Measurements from ENCODE around the gene TPK1. TPM values are rescaled to one million over a fixed set of nuclear protein-coding genes. Genes with fewer than 3 reads are reported as not detected.

TPK1 gene
- total RNA-seq, 1 donor from 2014 or later: 5.0 TPM

GRCh38 chr7:144674550-144674949 is 161.3 kb downstream of the TPK1 start:
- ATAC-seq: no peak
- intact Hi-C loops (cut with DNase I): no loop called here
- no peak for DNase-seq (ENCODE audit: missing footprints)

- ATAC-seq: no peak
- intact Hi-C loops (cut with DNase I): no loop called here
Observed at GRCh38 chr7:144672869-144673268, 163.0 kb downstream of the TPK1 start.

GRCh38 chr7:144671429-144671828 is 164.4 kb downstream of the TPK1 start:
- ATAC-seq: no peak
- intact Hi-C loops (cut with DNase I): no loop called here
- no peak for DNase-seq (ENCODE audit: missing footprints)

More at GRCh38 chr7:144672869-144673268, 163.0 kb downstream of the TPK1 start:
- no peak for DNase-seq (ENCODE audit: missing footprints)

DNA sequence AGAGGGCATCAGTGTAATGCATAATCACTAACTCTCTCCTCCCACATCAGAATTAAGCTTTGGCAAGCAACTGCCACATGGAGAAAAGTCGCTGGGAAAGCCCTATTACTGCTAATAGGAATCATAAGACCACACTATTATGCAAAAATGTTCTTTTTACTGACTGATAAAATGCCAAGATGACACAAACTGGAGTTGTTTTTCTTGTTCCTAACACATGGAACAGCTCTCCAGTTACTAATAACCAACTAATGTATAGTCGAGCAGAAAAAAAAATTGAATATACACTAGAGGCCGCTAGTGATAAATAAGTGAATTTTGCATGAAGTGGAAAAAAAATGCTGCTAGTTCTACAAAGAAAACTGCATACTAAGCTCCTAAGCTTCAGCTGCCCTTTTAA is 165.6 kb downstream of the TPK1 start:
- DNase-seq (ENCODE audit: missing footprints): no peak
- ATAC-seq: no peak
- intact Hi-C loops (cut with DNase I): no loop called here

GRCh38 chr7:144668503-144668902 is 167.3 kb downstream of the TPK1 start:
- ATAC-seq (no peak), DNase-seq (ENCODE audit: missing footprints) (no peak)
- intact Hi-C loops (cut with DNase I): no loop called here

GRCh38 chr7:144665689-144666381 is 170.0 kb downstream of the TPK1 start:
- intact Hi-C loops (cut with DNase I): no loop called here
- no peak for ATAC-seq
- DNase-seq (ENCODE audit: missing footprints): no peak

DNA sequence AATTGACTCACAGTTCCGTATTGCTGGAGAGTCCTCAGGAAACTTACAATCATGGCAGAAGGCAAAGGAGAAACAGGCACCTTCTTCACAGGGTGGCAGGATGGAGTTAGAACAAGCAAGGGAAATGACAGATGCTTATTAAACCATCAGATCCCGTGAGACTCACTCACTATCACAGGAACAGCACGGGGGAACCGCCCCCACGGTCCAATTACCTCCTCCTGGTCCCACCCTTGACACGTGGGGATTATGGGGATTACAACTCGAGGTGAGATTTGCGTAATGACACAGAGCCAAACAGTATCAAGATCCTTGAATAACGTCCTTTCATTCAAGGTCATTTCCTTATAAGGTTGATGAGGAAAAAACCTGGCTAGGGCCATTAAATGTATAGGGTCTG is 176.6 kb downstream of the TPK1 start:
- ATAC-seq (no peak), DNase-seq (ENCODE audit: missing footprints) (no peak)
- intact Hi-C loops (cut with DNase I): no loop called here

DNA sequence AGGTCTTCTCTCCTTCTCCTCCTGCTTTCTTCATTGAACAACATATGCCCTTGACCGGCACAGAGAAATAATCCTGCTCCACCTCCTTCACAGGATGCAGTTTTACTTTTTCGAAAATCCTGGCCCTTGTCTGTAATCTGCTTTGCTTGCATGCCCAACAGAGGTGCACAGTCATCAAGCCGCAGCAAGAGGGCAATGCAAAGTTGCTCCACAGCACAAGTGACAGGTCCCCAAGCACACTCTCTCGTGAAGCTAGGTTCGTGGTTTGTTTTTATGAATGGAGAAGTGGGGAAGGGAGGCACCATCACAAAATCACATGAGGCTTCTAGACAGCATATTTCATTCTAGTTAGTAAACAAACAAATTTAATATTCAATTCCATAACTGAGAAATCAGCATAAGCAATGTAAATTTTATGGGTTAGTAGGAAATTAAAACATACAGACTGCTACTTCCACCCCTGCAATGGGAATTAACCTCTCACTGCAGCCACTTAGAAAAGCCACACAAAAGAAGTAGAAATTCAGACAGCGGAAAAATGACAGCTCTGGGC is 178.8 kb downstream of the TPK1 start:
- no peak for DNase-seq (ENCODE audit: missing footprints)
- no peak for ATAC-seq
- intact Hi-C loops (cut with DNase I): no loop called here

DNA sequence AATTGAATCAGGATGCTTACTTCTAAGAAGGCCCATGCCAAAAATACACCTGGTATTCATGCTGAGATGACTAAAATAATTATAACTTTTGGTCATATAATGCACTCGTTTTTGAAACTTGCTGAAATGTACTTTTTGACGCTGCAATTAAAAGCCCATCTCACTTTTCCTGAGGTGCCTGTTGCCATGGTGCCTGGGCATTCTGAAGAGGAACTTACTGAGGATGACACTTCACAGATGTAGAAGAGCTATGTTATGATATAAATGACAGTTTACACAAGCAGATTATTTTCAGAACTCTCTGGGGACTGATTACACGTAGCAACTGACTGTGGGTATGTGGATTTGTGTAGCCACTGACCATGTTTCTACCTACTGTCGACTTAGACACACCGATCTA is 182.4 kb downstream of the TPK1 start:
- intact Hi-C loops (cut with DNase I): no loop called here
- ATAC-seq: no peak

DNA sequence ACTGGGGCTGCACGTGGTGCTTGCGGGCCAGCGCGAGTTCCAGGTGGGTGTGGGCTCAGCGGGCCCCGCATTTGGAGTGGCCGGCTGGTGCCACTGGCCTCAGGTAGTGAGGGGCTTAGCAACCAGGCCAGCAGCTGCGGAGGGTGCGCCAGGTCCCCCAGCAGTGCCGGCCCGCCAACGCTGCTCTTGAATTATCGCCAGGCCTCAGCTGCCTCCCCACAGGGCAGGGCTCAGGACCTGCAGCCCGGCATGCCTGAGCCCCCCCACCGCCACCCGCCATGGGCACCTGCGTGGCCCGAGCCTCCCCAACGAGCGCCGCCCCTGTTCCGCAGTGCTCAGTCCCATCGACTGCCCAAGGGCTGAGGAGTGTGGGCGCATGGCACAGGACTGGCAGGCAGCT is 185.4 kb downstream of the TPK1 start:
- intact Hi-C loops (cut with DNase I): no loop called here
- no peak for DNase-seq (ENCODE audit: missing footprints)
- no peak for ATAC-seq

More for the DNA sequence above, 182.4 kb downstream of the TPK1 start:
- DNase-seq (ENCODE audit: missing footprints): no peak

DNA sequence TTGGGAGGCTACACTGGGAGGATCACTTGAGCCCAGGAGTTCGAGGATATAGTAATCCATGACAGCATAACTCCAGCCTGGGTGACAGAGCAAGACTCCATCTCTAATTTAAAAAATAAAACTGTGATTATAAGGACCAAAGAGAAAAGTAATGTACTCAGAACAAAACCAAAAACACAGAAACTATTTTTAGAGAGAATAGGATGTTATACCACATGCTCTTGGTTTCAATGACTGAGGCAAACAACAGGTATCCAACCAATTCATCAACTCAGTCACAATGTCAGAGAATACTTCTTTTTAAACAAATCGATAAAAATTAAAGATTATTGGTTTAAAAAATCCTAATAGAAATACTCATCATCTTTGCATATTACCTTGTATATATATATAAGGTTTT is 186.7 kb downstream of the TPK1 start:
- intact Hi-C loops (cut with DNase I): no loop called here
- DNase-seq (ENCODE audit: missing footprints): no peak
- no peak for ATAC-seq

DNA sequence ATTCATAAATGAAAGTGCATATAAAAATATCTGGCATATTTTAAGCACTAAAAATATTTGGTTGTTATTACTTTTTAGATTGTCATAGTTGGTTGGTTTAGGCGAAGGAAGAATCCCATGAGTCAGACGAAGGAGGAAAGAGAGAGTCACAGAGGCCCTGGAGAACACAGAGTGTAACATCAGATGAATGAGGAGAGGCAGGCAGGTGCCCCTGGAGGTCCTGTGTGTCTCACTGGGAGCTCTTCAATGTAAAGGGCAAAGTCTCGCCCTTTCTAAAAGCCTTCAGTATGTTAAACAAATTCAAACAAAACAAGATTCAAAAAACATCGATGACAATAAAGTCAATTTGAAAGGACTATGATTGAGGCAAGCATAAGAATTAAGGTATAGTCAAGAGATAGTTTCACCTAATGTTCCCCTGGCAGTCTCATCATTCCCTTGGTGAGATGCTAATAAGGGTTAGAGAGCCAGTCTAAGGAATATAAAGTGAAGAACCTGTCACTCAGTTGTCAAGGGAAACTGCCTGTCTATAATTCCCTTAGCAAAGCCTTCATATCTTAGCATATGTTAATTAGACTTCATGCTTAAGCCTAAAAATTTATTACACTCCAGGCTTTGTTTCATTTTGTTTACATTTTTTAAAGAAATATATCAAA is 194.3 kb downstream of the TPK1 start:
- no peak for ATAC-seq
- no peak for DNase-seq (ENCODE audit: missing footprints)
- intact Hi-C loops (cut with DNase I): no loop called here

DNA sequence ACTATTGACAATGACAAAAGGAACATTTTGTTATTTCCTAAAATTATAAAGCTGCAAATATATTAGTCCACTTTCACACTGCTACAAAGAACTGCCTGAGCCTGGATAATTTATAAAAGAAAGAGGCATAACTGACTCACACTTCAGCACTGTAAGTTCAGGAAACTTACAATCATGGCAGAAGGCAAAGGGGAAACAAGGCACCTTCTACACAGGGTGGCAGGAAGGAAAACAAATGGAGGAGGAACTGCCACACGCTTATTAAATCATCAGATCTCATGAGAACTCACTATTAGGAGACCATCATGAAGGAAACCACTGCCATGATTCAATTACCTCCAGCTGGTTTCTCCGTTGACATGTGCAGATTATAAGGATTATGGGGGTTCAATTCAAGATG is 203.1 kb downstream of the TPK1 start:
- DNase-seq (ENCODE audit: missing footprints) (no peak), ATAC-seq (no peak)
- intact Hi-C loops (cut with DNase I): no loop called here

GRCh38 chr7:144629598-144629997 is 206.3 kb downstream of the TPK1 start:
- ATAC-seq (no peak), DNase-seq (ENCODE audit: missing footprints) (no peak)
- intact Hi-C loops (cut with DNase I): no loop called here

DNA sequence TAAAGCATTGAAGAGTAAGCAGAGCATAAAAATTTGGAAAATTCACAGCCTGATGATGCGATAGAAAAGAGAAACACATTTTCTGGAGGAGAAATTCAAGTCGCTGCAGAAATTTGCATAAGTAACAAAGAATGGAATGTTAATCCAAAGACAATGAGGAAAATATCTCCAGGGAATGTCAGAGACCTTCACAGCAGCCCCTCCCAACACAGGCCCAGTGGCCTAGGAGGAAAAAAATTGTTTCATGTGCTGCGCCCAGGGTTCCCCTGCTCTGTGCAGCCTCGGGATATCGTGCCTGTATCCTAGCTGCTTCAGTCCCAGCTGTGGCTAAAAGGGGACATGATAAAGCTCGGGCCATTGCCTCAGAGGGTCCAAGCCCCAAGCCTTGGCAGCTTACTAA is 206.8 kb downstream of the TPK1 start:
- DNase-seq (ENCODE audit: missing footprints) (no peak), ATAC-seq (no peak)
- intact Hi-C loops (cut with DNase I): no loop called here

DNA sequence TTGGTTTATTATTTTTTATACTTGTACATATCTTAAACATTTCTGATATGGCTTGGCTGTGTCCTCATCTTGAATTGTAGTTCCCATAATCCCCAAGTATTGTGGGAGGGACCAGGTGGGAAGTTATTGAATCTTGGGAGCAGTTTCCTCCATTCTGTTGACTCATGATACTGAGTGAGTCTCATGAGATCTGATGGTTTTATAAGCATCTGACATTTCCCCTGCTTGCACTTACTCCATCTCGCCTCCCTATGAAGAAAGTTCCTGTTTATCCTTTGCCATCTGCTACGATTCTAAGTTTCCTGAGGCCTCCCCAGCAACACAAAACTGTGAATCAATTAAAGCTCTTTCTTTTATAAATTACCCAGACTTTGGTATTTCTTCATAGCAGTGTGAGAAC is 207.7 kb downstream of the TPK1 start:
- ATAC-seq (no peak), DNase-seq (ENCODE audit: missing footprints) (no peak)
- intact Hi-C loops (cut with DNase I): no loop called here

DNA sequence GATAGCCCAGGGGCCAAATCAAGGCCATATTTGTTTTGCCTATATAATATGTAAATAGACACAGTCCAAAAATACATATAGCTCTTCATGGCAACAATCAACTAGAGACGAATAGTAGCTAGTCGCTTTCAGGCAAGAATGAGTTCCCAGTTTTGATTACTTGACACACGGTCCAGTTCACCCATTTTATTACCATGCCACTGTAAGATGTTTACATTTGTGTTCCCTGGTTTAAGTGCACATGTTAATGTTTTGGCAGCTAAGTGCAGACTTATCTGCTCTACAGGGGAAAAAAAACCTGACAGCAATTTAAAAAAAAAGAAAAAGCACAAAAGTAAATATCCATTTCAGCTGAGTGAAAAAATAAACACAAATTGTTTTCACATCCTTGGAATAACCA is 213.1 kb downstream of the TPK1 start:
- intact Hi-C loops (cut with DNase I): no loop called here
- no peak for DNase-seq (ENCODE audit: missing footprints)
- no peak for ATAC-seq

GRCh38 chr7:144606261-144606660 is 229.6 kb downstream of the TPK1 start:
- intact Hi-C loops (cut with DNase I): no loop called here
- no peak for DNase-seq (ENCODE audit: missing footprints)
- ATAC-seq: no peak

DNA sequence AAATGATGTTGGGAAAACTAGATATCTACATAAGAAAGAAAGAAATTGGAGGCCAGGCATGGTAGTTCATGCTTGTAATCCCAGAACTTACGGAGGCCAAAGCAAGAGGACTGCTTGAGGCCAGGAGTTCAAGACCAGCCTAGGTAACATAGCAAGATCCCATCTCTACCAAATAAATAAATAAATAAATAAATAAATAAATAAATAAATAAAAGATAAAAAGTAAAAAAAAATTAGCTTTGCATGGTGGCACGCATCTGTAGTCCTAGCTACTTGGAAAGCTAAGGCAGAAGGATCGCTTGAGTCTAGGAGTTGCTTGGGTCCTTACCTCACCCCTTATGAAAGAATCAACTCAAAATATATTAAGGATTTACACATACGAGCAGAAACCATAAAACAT is 238.9 kb downstream of the TPK1 start:
- no peak for ATAC-seq
- no peak for DNase-seq (ENCODE audit: missing footprints)
- intact Hi-C loops (cut with DNase I): no loop called here

DNA sequence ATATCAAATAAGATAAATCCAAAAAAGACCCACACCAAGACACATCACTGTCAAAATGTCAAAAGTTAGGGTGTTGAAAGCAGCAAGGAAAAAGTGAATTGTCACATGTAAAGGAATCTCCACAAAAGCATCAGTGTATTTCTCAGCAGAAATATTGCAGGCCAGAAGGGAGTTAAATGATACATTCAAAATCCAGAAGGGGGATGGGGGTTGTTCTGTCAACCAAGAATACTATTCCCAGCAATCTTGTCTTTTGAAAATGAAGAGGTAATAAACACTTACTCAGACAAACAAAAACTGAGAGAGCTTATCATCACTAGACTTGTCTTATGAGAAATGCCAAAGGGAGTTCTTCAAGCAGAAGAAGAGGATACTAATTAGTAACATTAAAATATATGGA is 241.3 kb downstream of the TPK1 start:
- ATAC-seq: no peak

More for the DNA sequence above, 241.3 kb downstream of the TPK1 start:
- no peak for DNase-seq (ENCODE audit: missing footprints)
- intact Hi-C loops (cut with DNase I): no loop called here
